AG04449 (cell line): Measurements from ENCODE around the gene TBC1D17.

Source experiments
- CTCF ChIA-PET: fragments of 350-600 bp; formaldehyde crosslinking; extraction: SDS; loops from one replicate; lab custom pipeline; 2021; ENCODE audit warnings: antibody characterized with exemption; lab: Yijun Ruan, JAX
- POLR2A ChIA-PET: fragments of 400-600, 350-600 bp; formaldehyde crosslinking; extraction: SDS; loops from one replicate; lab custom pipeline; 2020; ENCODE audit warnings: antibody characterized with exemption, inconsistent platforms; lab: Yijun Ruan, JAX
- DNase-seq: peaks from one replicate; pipeline ENCODE4 v3.0.0-alpha.2; 2010; ENCODE audit warnings: low read depth, low spot score
- H3K4me3 ChIP-seq: 2 replicates; pipeline ENCODE4 v1.5.1; 2011; ENCODE audit warnings: low read depth, mild to moderate bottlenecking, control low read depth, low read length
- TF ChIP-seq, protein P1 (sequence below): IDR thresholded peaks from one replicate; pipeline ENCODE4 v1.5.1; 2011; ENCODE audit warnings: mild to moderate bottlenecking, moderate library complexity, low read length, control low read depth, inconsistent platforms; ENCODE audit not compliant: insufficient read depth; ENCODE audit errors: missing control alignments

The TBC1D17 gene

DNA sequence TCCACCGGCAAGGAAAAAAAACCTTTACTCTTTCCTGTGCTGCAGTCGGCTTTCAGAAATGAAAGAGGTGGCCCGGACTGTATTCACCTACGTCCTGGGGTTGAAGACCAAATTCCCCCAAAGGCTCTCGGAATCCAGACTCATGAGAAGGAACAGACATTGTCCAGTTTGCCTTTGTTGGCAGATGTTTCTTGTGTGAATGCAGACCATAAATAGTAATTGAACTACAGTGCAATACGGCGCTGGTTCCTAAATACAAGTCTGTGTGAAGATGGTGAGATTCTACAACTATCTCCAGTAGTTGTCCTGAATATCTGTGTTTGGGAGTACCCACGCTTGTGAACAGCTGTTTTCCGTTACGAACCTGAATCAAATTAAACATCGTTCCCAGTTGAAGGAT, 37.8 kb upstream of the TBC1D17 start:
- TF ChIP-seq, protein P1, sequence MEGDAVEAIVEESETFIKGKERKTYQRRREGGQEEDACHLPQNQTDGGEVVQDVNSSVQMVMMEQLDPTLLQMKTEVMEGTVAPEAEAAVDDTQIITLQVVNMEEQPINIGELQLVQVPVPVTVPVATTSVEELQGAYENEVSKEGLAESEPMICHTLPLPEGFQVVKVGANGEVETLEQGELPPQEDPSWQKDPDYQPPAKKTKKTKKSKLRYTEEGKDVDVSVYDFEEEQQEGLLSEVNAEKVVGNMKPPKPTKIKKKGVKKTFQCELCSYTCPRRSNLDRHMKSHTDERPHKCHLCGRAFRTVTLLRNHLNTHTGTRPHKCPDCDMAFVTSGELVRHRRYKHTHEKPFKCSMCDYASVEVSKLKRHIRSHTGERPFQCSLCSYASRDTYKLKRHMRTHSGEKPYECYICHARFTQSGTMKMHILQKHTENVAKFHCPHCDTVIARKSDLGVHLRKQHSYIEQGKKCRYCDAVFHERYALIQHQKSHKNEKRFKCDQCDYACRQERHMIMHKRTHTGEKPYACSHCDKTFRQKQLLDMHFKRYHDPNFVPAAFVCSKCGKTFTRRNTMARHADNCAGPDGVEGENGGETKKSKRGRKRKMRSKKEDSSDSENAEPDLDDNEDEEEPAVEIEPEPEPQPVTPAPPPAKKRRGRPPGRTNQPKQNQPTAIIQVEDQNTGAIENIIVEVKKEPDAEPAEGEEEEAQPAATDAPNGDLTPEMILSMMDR, result no peak
- CTCF ChIA-PET, result interaction anchor here (0.6 to 1.0 kb wide), 2 partner anchors 11 to 104 kb away, joined by 3 to 4 read pairs; partner anchors contain the start of gene PTOV1

DNA sequence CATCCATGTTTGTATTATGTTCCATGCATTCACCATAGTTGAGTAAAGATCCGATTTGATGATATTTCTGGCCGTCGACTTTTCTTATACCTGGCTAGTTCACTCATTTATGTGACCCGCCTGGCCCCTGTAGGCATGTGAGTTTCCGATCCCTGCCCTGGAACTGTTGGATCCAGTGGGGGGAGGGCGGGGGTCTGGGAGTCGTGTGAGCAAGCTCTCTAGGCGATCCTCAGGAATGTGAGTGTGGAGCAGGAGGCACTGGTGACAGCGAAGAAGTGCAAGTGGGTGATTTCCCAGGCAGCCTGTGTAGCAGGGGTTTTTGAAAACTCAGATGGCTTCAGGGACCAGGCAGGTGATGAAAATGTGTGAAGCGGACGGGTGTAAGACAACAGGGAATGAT, 37.2 kb upstream of the TBC1D17 start:
- ChIA-PET CTCF (interaction anchor here (0.6 to 1.0 kb wide), 2 partner anchors 11 to 104 kb away, joined by 3 to 4 read pairs; partner anchors contain the start of gene PTOV1), POLR2A (no interaction called here)
- TF ChIP-seq, protein P1, result no peak
- no peak overlapping the region for H3K4me3 ChIP-seq
- DNase-seq, result no peak

More for the DNA sequence above, 37.8 kb upstream of the TBC1D17 start:
- DNase-seq, result no peak
- POLR2A ChIA-PET, result no interaction called here
- H3K4me3 ChIP-seq, result no peak overlapping the region

DNA sequence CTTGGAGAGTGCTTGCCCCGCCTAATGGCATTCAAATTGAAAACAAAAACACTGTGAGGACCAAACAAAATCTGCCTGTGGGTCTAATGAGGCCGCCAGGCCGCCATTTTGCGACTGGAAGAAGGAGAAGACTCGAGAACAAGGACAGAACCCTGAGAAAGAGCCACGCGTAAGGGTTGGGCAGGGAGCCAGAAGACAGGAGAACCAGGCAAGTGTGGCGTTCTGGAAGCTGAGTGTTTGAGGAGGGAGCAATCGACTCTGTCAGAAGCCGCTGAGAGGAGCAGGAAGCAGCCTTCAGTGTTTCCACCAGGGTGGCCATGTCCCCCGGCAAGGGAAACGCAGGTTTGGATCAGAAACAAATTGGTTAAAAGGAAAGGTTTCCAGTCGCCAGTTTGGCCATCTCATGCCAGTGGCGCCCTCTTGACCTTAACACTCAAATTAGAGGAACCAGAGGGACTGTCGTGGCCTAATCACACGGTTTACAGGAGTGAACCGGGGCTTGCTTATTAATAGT, 36.7 kb upstream of the TBC1D17 start:
- no peak overlapping the region for H3K4me3 ChIP-seq
- POLR2A ChIA-PET, result no interaction called here
- DNase-seq, result no peak
- TF ChIP-seq, protein P1, result no peak
- CTCF ChIA-PET, result no interaction called here

DNA sequence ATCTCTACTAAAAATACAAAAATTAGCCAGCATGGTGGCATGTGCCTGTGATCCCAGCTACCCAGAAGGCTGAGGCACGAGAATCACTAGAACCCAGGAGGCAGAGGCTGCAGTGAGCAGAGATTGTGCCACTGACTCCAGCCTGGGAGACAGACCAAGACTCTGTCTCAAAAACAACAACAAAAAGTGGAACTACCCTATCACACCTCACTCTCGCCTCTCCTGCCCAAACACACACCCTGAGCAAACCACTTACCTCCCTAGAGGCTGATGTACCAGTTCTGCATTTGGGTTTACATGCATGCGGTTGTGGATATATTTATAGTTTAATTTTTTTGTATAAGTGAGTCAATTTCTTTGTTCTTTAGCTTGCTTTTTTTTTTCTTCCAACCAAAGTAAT, 34.2 kb upstream of the TBC1D17 start:
- ChIA-PET POLR2A (no interaction called here), CTCF (interaction anchor here (1.5 kb wide), 1 partner anchor 14 kb away, joined by 3 read pairs; no protein-coding TSS in a partner anchor)
- DNase-seq, result no peak
- H3K4me3 ChIP-seq, result no peak overlapping the region
- TF ChIP-seq, protein P1, result no peak

DNA sequence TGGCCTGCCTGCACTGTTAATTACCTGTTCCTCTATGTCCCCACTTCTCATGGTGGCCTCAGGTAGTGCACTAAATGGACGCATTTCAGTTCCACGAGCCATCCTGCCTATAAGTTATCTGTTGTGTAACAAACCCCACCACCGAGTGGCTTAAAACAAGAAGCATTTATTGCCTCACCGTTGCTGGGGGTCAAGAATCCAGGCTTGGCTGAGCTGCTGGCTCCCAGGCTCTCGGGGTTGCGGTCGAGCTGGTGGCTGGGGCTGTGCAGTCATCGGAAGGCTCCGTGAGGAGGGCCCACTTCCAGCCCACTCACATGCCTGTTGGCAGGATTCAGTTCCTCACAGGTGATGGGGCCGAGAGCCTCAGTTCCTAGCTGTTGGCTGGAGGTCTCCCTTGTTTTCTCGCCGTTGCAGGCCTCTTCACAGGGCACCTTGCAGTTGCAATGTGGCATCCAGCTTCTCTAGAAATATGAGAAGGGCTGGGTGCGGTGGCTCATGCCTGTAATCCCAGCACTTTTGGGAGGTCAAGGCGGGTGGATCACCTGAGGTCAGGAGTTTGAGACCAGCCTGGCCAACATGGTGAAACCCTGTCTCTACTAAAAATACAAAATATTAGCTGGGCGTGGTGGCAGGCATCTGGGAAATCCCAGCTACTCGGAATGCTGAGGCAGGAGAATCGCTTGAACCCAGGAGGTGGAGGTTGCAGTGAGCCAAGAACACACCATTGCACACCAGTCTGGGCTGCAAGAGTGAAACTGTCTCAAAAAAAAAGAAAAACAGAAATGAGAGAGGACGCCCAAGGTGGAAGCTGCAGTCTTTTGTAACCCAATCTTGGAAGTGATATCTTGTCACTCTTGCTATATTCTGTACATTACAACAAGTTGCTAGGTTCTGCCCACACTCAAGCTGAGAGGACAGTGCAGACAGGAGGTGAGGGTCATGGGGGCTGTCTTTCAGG, 33.1 kb upstream of the TBC1D17 start:
- H3K4me3 ChIP-seq, result no peak overlapping the region
- ChIA-PET CTCF (interaction anchor here (1.5 kb wide), 2 partner anchors 13 to 19 kb away, joined by 3 to 5 read pairs; no protein-coding TSS in a partner anchor), POLR2A (interaction anchor here (0.6 kb wide), 1 partner anchor 49 kb away, joined by 3 read pairs; no protein-coding TSS in a partner anchor)
- TF ChIP-seq, protein P1, result no peak
- no peak for DNase-seq

DNA sequence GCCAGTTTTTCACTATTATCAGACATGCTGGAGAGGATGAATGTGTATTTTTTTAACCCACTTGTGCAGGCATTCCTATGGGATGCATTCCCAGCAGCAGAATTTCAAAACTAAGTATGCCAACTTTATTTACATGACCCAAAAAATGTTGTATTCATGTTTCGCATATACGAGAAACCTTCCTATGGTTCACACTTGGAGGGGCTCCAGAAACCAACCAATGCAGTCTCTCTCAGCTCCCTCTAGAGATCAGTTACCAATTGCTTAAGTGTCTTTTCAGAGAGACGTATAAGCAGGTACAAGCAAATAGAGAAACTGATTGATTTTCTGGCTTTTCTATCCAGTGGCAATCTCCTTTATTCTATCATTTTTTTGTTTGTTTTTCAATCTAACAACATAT, 32.1 kb upstream of the TBC1D17 start:
- ChIA-PET CTCF (interaction anchor here (1.5 kb wide), 1 partner anchor 20 kb away, joined by 5 read pairs; no protein-coding TSS in a partner anchor), POLR2A (no interaction called here)
- no peak overlapping the region for H3K4me3 ChIP-seq
- DNase-seq, result no peak
- TF ChIP-seq, protein P1, result no peak
